ENCODE data around the gene RFXAP. TPM values are rescaled to one million over a fixed set of nuclear protein-coding genes. Genes with fewer than 3 reads are reported as not detected.

The RFXAP gene
- total and polyA plus RNA-seq, 2 of the 4 experiments (the other 2 are of a cell fraction), result 0.54 to 2.7 TPM

- Histone ChIP-seq H3K56ac (ENCODE audit: extremely low read depth, insufficient read depth, low read length) (no peak overlapping the region), H2AFZ (replicated peaks; ENCODE audit: low read length, poor library complexity) (no peak overlapping the region), H3K4me3 (ENCODE audit: insufficient read depth, low read depth, low read length) (no peak overlapping the region), H3K4me2 (ENCODE audit: low read depth, low read length) (no peak overlapping the region), H3K79me1 (ENCODE audit: low read depth in 1 of 2, low read length in 2 of 2) (peaks cover 0 to 3% of the 10 kb centered on the region in 2 experiments; a peak in 2 of 4 replicates), H3K9ac (ENCODE audit: low read depth, low read length) (no peak overlapping the region), H3K4ac (ENCODE audit: low read depth, low read length) (no peak overlapping the region), H3K14ac (replicated peaks; ENCODE audit: low read depth, low read length) (0 out of 2 replicates have a peak overlapping the region, but pooled peaks have one; percentile 19), H3K23ac (ENCODE audit: low read depth, low read length) (no peak overlapping the region), H2AK9ac (replicated peaks; ENCODE audit: low read depth, low read length, poor library complexity) (no peak overlapping the region), H3K4me1 (ENCODE audit: control insufficient read depth, insufficient read depth, low read length) (no peaks in the 10 kb centered on the region; the same call in 1 of the 2 replicates), H2AK5ac (ENCODE audit: low read depth, low read length) (no peak overlapping the region), H2BK120ac (ENCODE audit: low read depth, low read length) (no peak overlapping the region), H3K9me1 (ENCODE audit: insufficient read depth, low read length) (peaks cover 10% of the 10 kb centered on the region; the same call in 1 of the 2 replicates), H3K27me3 (ENCODE audit: control insufficient read depth, insufficient read depth, low read length) (no peaks in the 10 kb centered on the region), H3K18ac (ENCODE audit: low read depth, low read length) (no peak overlapping the region), H4K5ac (ENCODE audit: low read depth, low read length) (no peak overlapping the region), H3K36me3 (ENCODE audit: control insufficient read depth, insufficient read depth, low read length) (peaks cover 20% of the 10 kb centered on the region), H2BK20ac (ENCODE audit: low read depth, low read length) (no peak overlapping the region), H3K9me3 (ENCODE audit: control insufficient read depth, insufficient read depth, low read length) (no peaks in the 10 kb centered on the region), H3K27ac (ENCODE audit: insufficient read depth, low read length) (no peak overlapping the region), H4K8ac (ENCODE audit: low read depth in 2 of 2, low read length in 2 of 2) (no peak overlapping the region), H2BK5ac (ENCODE audit: low read depth, low read length, poor library complexity, severe bottlenecking) (no peak overlapping the region), H4K20me1 (ENCODE audit: insufficient read depth, low read length) (no peaks in the 10 kb centered on the region), H4K91ac (ENCODE audit: insufficient read depth, low read depth, low read length) (no peak overlapping the region), H2BK15ac (ENCODE audit: low read depth, low read length) (no peak overlapping the region)
- no TSS peak for BruUV-seq (replicated peaks)
- in situ Hi-C loops (cut with MboI; ENCODE audit: low sequenced_read_pairs) (no loop called here), intact Hi-C loops (cut with micrococcal nuclease) (no loop called here), dilution Hi-C loops (cut with HindIII; ENCODE audit: low sequenced_read_pairs, unreplicated experiment) (loop anchor here (25.0 kb wide), 1 partner anchor 125 kb away; the partner anchor contains the start of gene ALG5)
- TF ChIP-seq BHLHE40 (IDR thresholded peaks at IDR 0.05; ENCODE audit: low read depth, low read length), result no peak
- no peak for TF ChIP-seq SMC3 (IDR thresholded peaks at IDR 0.05; ENCODE audit: low read depth, low read length)
- DNase-seq (no peak), ATAC-seq (ENCODE audit: low read depth) (no peak)
- WGBS, 2 experiments (ENCODE audit: extremely low coverage in 2 of 2, insufficient read length in 1 of 2), result 96% methylated on average over 6 of the region's 7 CpGs; no CpG with 5 or more reads in 1 of the 2 experiments
- CTCF ChIA-PET, result no interaction called here
- POLR2A ChIA-PET (ENCODE audit: unreplicated experiment), result no interaction called here
Observed at GRCh38 chr13:36862722-36863121, 43.7 kb downstream of the RFXAP start.

All from IMR-90 (cell line).